Glomerular visceral epithelial cell (primary cell): ENCODE measurements around the gene TLCD1.

Experiments
- DNase-seq: peaks from one replicate; pipeline ENCODE4 v3.0.0-alpha.2; 2016; ENCODE audit errors: extremely low spot score

TLCD1 gene

DNA sequence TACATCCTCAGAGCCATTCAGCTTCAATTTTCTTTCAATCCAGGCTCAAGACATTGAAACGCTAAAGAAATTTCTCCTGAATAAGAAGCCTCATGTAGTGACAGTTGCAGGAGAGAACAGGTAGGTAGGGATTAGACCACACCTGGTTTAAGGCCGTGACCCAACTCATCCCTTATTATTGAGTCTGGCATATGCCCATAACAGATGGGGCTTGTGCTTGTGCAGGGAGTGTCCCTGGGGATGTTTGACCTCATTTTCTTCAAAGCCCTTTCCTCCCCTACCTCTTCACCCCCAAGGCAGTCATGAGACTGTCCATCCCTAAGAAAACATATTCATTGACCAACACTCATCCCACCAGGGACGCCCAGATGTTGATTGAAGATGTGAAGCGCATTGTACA lies 39.7 kb downstream of the TLCD1 start:
- DNase-seq: no peak

DNA sequence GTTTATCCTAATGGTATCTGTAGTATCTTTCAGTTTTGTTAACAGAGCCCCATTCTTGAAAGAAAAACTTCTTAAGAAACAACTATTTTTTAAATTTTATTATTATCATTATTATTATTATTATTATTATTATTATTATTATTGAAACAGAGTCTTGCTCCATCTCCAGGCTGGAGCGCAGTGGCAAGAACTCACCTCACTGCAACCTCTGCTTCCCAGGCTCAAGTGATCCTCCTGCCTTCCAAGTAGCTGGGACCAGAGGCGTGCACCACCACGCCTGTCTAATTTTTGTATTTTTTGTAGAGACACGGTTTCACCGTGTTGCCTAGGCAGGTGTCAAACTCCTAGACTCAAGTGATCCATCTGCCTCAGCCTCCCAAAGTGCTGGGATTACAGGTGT lies 40.7 kb downstream of the TLCD1 start:
- DNase-seq: no peak

DNA sequence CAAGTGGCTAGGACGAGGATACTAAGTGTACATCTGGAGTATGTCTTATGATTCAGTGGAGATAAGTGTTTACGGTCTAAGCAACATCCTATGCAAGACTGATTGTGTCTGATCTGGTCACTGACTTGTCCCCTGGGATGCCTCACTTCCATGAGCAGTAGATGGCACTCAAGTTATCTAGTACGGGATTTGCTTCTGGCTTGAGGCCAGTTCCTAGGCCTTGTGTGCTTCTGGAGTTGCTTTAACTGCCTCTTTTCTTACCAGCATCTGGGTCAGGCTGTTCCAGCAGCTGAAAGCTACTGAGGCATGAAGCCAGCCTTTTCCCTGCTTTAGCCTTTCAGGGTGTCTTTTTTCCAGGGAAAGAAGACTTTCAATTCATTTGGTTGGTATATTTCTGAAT lies 41.1 kb downstream of the TLCD1 start:
- peak; percentile 55 for DNase-seq

GRCh38 chr17:28682655-28683054 lies 43.4 kb downstream of the TLCD1 start:
- DNase-seq: no peak

GRCh38 chr17:28675980-28676379 lies 50.1 kb downstream of the TLCD1 start:
- peak; percentile 16 for DNase-seq

DNA sequence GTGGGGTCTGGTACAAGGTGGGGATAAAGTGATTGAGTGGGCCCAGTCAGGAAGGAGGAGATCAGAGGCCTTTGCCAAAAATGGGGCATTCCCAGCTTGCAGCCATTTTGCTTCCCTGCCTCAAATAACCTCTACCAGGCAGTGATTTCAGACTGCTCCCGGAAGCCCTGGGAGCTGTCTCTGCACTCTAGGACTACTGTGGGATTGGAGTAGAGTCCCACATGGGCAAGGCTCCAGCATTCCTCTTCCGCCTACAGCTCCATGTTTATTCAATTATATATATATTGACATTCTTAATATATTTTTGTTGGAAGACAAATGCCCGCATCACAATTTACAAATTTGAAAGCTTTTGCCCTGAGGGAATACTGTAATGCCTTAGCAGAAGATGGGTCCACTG lies 50.5 kb downstream of the TLCD1 start:
- no peak for DNase-seq
